Kidney (tissue), 14 donors: ENCODE measurements around the gene KATNAL1. TPM values are rescaled to one million over a fixed set of nuclear protein-coding genes. Genes with fewer than 3 reads are reported as not detected.

Source experiments
- DNase-seq, 5 donors: peaks; one replicate each; pipeline ENCODE4 v3.0.0-alpha.2; 2013 to 2020
- FAIRE-seq: peaks from 2 replicates; lab custom pipeline; 2012; peaks lifted over from hg19 to GRCh38; lab: Jason Lieb, UNC
- H3K27ac ChIP-seq, 2 donors: one replicate each; pipeline ENCODE4 v1.7.0; 2013; ENCODE audit warnings: low read depth in 2 of 2, low read length in 2 of 2, inconsistent platforms in 1 of 2
- H3K27me3 ChIP-seq: one replicate; pipeline ENCODE4 v1.7.1; 2013; ENCODE audit warnings: low read length, inconsistent platforms; ENCODE audit not compliant: control insufficient read depth, insufficient read depth
- H3K36me3 ChIP-seq, 3 donors: one replicate each; pipeline versions ENCODE4 v1.7.0 to v1.7.1; 2013; ENCODE audit warnings: low read length in 3 of 3, control low read depth in 1 of 3, inconsistent platforms in 1 of 3; ENCODE audit not compliant: insufficient read depth in 3 of 3, control insufficient read depth in 2 of 3
- H3K4me1 ChIP-seq, 3 donors: one replicate each; pipeline versions ENCODE4 v1.7.0 to v1.7.1; 2013; ENCODE audit warnings: low read length in 3 of 3, inconsistent platforms in 1 of 3, low read depth in 1 of 3; ENCODE audit not compliant: control insufficient read depth in 2 of 3, insufficient read depth in 2 of 3
- H3K4me3 ChIP-seq, 3 donors: one replicate each; pipeline versions ENCODE4 v1.7.0 to v1.8.1; 2013; ENCODE audit warnings: low read length in 3 of 3, control low read depth in 1 of 3, inconsistent platforms in 1 of 3
- H3K9ac ChIP-seq, 3 donors: one replicate each; pipeline versions ENCODE4 v1.7.0 to v1.7.1; 2013; ENCODE audit warnings: low read length in 3 of 3, control low read depth in 1 of 3, inconsistent platforms in 1 of 3
- H3K9me3 ChIP-seq, 3 donors: one replicate each; pipeline versions ENCODE4 v1.7.0 to v1.7.1; 2013; ENCODE audit warnings: low read length in 3 of 3, control low read depth in 1 of 3, inconsistent platforms in 1 of 3; ENCODE audit not compliant: control insufficient read depth in 2 of 3, insufficient read depth in 1 of 3
- CTCF ChIP-seq: IDR thresholded peaks from 3 replicates; pipeline ENCODE4 v1.5.1; 2012; ENCODE audit warnings: mild to moderate bottlenecking, moderate library complexity, borderline replicate concordance; ENCODE audit not compliant: insufficient read depth; ENCODE audit errors: extremely low read depth
- intact Hi-C: fragments of 100-400 bp; cut with DNase I; formaldehyde crosslinking; loops from one replicate; pipeline ENCODE4 v1.11.1; 2022
- polyA plus RNA-seq: library from polyadenylated mRNA; stranded (reverse); fragments of 350-450 nt; fragmentation: Illumina TruSeq; extraction: RNeasy Lipid Tissue Mini Kit (QIAGEN cat#74804); gene quantifications from one replicate; pipeline ENCODE4 v1.2.3, GENCODE V29; 2014; ENCODE audit warnings: low read depth, low replicate concordance; ENCODE audit not compliant: insufficient read depth
- total RNA-seq: library from RNA; stranded (reverse); fragmentation: NEBNext Ultra II Directional; extraction: Animal tissue kit (Norgen Biotek cat#: 25700); gene quantifications from one replicate; pipeline ENCODE4 v1.2.1, GENCODE V29; 2021
- donor health status: control.
- donor health status: control.
- donor health status: control.
- donor health status: control.
- donor health status: control.
- donor health status: DM: yes; HTN: yes; CAD: no.
- donor health status: Normal renal cell carcinoma (clear cell type).

KATNAL1 gene
- total and polyA plus RNA-seq, 2 donors from 2014 or later: 2.5 to 21.8 TPM

GRCh38 chr13:30323524-30323923 is 16.2 kb upstream of the KATNAL1 start:
- H3K9me3 ChIP-seq: no peaks in the 10 kb centered on the region
- H3K9ac ChIP-seq: no peak overlapping the region
- H3K4me3 ChIP-seq: no peak overlapping the region
- no peak overlapping the region for H3K27ac ChIP-seq
- intact Hi-C loops: no loop called here
- FAIRE-seq (no peak), DNase-seq (no peak)
- no peaks in the 10 kb centered on the region for H3K36me3 ChIP-seq
- no peaks in the 10 kb centered on the region for H3K27me3 ChIP-seq
- H3K4me1 ChIP-seq: no peaks in the 10 kb centered on the region
- no peak for TF ChIP-seq CTCF

DNA sequence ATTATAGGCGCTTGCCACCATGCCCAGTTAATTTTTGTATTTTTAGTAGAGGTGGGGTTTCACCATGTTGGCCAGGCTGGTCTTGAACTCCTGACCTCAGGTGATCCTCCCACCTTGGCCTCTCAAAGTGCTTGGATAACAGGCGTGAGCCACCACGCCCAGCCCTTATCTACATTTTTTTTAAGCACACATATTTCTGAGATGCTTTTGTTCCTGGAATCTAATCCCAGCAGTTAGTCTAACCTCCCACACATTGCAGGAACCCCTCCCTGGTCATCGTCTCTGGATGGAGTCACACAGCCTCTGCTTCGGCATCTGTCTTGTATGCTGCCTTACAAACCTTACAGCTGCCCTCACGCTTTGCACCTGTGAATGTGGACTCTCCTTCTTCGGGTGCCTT is 15.1 kb upstream of the KATNAL1 start:
- H3K27me3 ChIP-seq: no peaks in the 10 kb centered on the region
- H3K9ac ChIP-seq: no peak overlapping the region
- H3K4me3 ChIP-seq: no peak overlapping the region
- H3K9me3 ChIP-seq: no peaks in the 10 kb centered on the region
- TF ChIP-seq CTCF: no peak
- DNase-seq: no peak
- H3K4me1 ChIP-seq: no peaks in the 10 kb centered on the region
- intact Hi-C loops: no loop called here
- FAIRE-seq: no peak
- no peaks in the 10 kb centered on the region for H3K36me3 ChIP-seq
- no peak overlapping the region for H3K27ac ChIP-seq

- DNase-seq (no peak), FAIRE-seq (no peak)
- no peak overlapping the region for H3K4me3 ChIP-seq
- H3K4me1 ChIP-seq: no peaks in the 10 kb centered on the region
- no peaks in the 10 kb centered on the region for H3K27me3 ChIP-seq
- intact Hi-C loops: no loop called here
- H3K27ac ChIP-seq: no peak overlapping the region
- TF ChIP-seq CTCF: no peak
- H3K9ac ChIP-seq: no peak overlapping the region
- H3K36me3 ChIP-seq: no peaks in the 10 kb centered on the region
- H3K9me3 ChIP-seq: no peaks in the 10 kb centered on the region
These were observed 13.9 kb upstream of the KATNAL1 start for GRCh38 chr13:30321256-30321655.

DNA sequence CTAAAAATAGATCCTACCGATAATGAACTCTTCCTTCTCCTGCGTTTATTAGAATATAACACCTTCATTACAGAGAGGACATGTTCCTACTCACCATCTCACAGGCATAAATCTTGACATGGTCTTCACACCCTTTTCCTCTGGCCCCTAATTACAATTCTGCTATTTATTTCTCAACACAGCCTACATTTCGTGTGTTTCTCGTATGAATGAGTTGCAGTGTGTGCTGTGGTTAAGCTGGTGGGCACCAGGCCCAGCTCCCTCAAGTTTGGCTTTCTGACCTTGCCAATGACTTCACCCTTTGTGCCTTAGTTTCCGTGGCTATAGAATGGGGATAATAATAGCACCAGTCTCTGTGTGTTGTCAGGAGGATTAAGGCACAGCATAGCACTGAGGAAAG is 12.3 kb upstream of the KATNAL1 start:
- Histone ChIP-seq H3K36me3 (no peaks in the 10 kb centered on the region), H3K9ac (no peak overlapping the region), H3K27ac (no peak overlapping the region), H3K27me3 (no peaks in the 10 kb centered on the region), H3K9me3 (no peaks in the 10 kb centered on the region), H3K4me1 (no peaks in the 10 kb centered on the region), H3K4me3 (no peak overlapping the region)
- DNase-seq (no peak), FAIRE-seq (no peak)
- intact Hi-C loops: no loop called here
- no peak for TF ChIP-seq CTCF
